H1 (cell line): ENCODE data around the gene CENPO.

ENCODE experiments used
- CTCF ChIP-seq, 3 experiments: IDR thresholded peaks; 1 replicate in 2 of 3; 2 replicates in 1 of 3; pipeline versions ENCODE4 v1.5.1 to v1.6.1; 2011; ENCODE audit warnings: low read length in 3 of 3, mild to moderate bottlenecking in 3 of 3, inconsistent platforms in 2 of 3, low read depth in 1 of 3, moderate library complexity in 1 of 3; ENCODE audit not compliant: insufficient read depth in 1 of 3; ENCODE audit errors: control extremely low read depth in 1 of 3
- EP300 ChIP-seq, 2 experiments: IDR thresholded peaks; 1 replicate in 1 of 2; 2 replicates in 1 of 2; pipeline ENCODE4 v1.6.1; 2011 to 2012; ENCODE audit warnings: low read depth in 2 of 2, low read length in 2 of 2, mild to moderate bottlenecking in 2 of 2, borderline replicate concordance in 1 of 2, inconsistent platforms in 1 of 2, moderate library complexity in 1 of 2
- EZH2 ChIP-seq: fragments of 200-600 bp; sonication (generic); IDR thresholded peaks from 2 replicates; pipeline ENCODE4 v1.7.1; 2012; ENCODE audit warnings: low read depth, mild to moderate bottlenecking, moderate library complexity, low read length, inconsistent platforms; ENCODE audit not compliant: severe bottlenecking
- HDAC2 ChIP-seq, 2 experiments: fragments of 300-600 bp in 1 of 2; sonication (generic) in 1 of 2; IDR thresholded peaks; 2 replicates each; pipeline ENCODE4 v1.6.1; 2011 to 2012; ENCODE audit warnings: low read depth in 2 of 2, low read length in 2 of 2, mild to moderate bottlenecking in 2 of 2, moderate library complexity in 2 of 2, borderline replicate concordance in 1 of 2, inconsistent platforms in 1 of 2
- HDAC6 ChIP-seq: IDR thresholded peaks from one replicate; pipeline ENCODE4 v1.7.1; 2012; ENCODE audit warnings: low read depth, mild to moderate bottlenecking, inconsistent platforms, low read length, moderate library complexity
- JUND ChIP-seq: IDR thresholded peaks from 2 replicates; pipeline ENCODE4 v1.6.1; 2011; ENCODE audit warnings: mild to moderate bottlenecking, improper control_type of control experiment, low read length
- POLR2A ChIP-seq, 2 experiments: IDR thresholded peaks; 1 replicate in 1 of 2; 2 replicates in 1 of 2; pipeline ENCODE4 v1.6.1; 2011; ENCODE audit warnings: low read depth in 2 of 2, low read length in 2 of 2, mild to moderate bottlenecking in 2 of 2; ENCODE audit errors: control extremely low read depth in 1 of 2
- POLR2AphosphoS5 ChIP-seq: IDR thresholded peaks from 2 replicates; pipeline ENCODE4 v1.6.1; 2011; ENCODE audit warnings: low read depth, low read length
- TCF12 ChIP-seq: IDR thresholded peaks from 2 replicates; pipeline ENCODE4 v1.6.1; 2011; ENCODE audit warnings: low read depth, mild to moderate bottlenecking, low read length

- no peak for TF ChIP-seq JUND
- no peak for TF ChIP-seq POLR2A (IDR thresholded peaks at IDR 0.05; ENCODE audit: control extremely low read depth in 1 of 2, low read depth in 2 of 2, low read length in 2 of 2)
- no peak for TF ChIP-seq HDAC2 (IDR thresholded peaks at IDR 0.05; ENCODE audit: borderline replicate concordance in 1 of 2, low read depth in 2 of 2, low read length in 2 of 2)
- no peak for TF ChIP-seq CTCF (IDR thresholded peaks at IDR 0.05; ENCODE audit: control extremely low read depth in 1 of 3, insufficient read depth in 1 of 3, low read depth in 1 of 3, low read length in 3 of 3)
- no peak for TF ChIP-seq EZH2
- no peak for TF ChIP-seq TCF12
- no peak for TF ChIP-seq POLR2AphosphoS5
- no peak for TF ChIP-seq HDAC6
- no peak for TF ChIP-seq EP300 (IDR thresholded peaks at IDR 0.05; ENCODE audit: borderline replicate concordance in 1 of 2, low read depth in 2 of 2, low read length in 2 of 2)
Observed at GRCh38 chr2:24845691-24846090, 52.5 kb downstream of the CENPO start.
